GM18511 (cell line): ENCODE data around the gene MS4A4A.
"Not testable (repeated sequence)": the region's sequence is repeated elsewhere in the genome, so short reads cannot be mapped to it uniquely, and the experiment has no call there.

ENCODE experiments used
- ATAC-seq: cut with Tn5 transposase; IDR thresholded peaks from one replicate; pipeline ENCODE4 v1.9.1; 2021; ENCODE audit warnings: mild to moderate bottlenecking, moderate library complexity; ENCODE audit not compliant: unreplicated experiment

Gene MS4A4A

DNA sequence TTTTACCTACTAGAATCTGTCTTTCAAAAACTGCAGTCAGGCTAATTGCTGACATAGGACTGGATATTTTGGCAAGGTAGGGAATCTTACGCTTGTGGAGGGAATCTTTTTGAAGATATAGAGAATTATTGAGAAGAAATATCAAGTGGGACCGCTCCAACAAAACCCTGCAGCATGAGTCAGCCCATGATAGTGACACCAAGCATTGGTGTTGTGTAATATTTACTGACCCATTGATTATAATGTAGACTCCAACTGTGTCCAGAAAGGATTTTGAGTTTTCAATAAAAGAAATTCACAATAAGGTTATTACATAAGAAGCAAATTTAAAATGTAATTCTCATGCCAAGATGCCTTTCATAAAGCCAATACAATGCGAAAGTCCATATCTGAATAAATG, 20.7 kb downstream of the MS4A4A start:
- no peak for ATAC-seq

DNA sequence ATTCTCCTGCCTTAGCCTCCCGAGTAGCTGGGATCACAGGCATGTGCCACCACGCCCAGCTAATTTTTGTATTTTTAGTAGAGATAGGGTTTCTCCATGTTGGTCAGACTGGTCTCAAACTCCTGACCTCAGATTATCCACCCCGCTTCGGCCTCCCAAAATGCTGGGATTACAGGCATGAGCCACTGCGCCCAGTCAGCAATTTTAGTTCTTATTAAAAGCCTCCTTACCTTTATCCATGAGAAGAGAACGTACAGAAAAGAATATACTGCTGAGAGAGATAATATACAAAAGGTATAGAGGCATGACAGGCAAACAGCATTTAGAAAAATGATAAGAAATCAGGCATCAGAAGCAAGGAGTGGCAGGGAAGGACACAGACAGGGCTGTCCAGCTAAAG, 21.4 kb downstream of the MS4A4A start:
- not testable (repeated sequence) for ATAC-seq

GRCh38 chr11:60303661-60304060, 23.2 kb downstream of the MS4A4A start:
- no peak for ATAC-seq

- ATAC-seq, result no peak
Observed at GRCh38 chr11:60305906-60306619, 25.6 kb downstream of the MS4A4A start.

DNA sequence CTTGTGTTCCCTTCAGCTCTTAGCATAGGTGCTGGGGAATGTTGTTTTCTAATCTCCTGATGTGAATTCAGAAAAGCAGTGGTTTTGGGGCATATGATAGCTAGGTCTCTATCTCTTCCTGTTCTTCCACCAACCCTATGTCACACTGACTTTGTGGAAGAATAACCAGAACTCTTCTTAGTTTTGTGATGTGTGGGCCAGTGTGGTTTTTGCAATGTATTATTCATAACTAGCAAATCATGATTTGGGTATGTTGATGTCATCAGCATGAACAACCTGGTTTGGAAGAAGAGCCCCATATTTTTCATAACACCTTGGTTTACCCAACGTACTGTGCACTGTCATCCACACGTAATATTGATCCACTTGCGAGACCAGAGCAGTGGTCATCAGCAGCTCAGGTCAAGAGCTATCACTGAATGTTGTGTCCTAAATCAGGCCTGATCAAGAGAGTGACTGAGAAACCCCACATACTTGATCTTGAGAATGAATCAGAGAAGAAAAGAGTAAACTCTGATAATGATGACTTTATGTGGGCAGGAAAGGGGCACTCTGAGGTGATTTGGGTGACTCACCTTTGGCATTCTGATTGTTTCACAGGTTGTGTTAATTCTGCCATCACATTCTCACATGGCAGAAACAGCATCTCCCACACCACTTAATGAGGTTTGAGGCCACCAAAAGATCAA, 27.2 kb downstream of the MS4A4A start:
- ATAC-seq, result no peak

- ATAC-seq, result peak; percentile 69
Observed at GRCh38 chr11:60310407-60310998, 30.0 kb downstream of the MS4A4A start.

DNA sequence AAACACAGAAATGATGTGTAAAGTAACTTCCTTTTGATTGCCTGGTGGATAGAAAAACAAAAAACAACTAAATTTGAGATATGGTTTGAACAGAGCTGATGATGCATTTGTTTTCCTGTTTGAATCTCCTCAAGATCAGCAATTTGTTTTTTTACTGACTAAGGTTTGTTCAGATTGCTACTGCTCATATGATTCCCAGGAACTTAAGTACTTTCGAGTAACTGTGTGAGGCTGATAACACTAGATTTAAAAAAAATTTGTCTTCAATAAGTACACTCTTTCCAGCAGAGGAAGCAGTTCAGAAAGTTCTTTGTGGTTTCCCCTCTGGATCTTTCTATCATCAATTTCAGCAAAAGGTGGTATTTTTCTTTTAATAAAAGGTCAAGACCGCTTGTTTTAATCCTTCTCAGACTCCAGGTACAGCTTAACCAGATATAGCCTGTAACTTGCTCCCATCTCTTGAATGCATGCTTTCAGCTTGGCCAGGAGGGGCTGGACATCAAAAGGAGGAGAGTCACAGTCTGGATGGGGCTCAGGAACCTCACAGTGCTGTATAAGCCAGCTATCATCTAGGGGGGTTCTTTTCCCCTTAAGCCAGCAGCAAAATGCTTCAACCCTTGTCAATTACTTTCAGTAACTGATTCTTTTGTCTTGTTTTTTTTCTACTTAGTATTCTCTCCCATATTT, 34.3 kb downstream of the MS4A4A start:
- no peak for ATAC-seq

GRCh38 chr11:60315871-60316270, 35.4 kb downstream of the MS4A4A start:
- no peak for ATAC-seq

DNA sequence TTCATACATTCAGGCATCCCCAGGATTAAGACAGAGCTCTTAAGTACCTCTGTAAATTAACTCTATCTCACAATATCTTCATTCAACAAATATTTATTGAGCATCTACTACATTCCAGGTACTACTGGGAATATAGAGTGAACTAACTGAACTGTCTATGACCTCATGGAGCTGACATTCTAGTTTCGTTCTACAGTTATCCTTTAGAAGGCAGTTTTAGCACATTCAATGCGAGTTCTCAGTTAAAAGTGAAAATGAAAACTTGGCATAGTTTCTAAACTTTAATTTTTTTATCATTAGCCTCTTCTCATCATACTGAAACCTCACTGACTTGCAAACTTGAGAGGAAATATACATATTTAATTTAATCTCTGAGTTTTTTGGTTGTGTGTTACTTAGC, 35.9 kb downstream of the MS4A4A start:
- no peak for ATAC-seq

- ATAC-seq, result no peak
Observed at GRCh38 chr11:60318726-60319125, 38.3 kb downstream of the MS4A4A start.

GRCh38 chr11:60321051-60321450, 40.6 kb downstream of the MS4A4A start:
- no peak for ATAC-seq

DNA sequence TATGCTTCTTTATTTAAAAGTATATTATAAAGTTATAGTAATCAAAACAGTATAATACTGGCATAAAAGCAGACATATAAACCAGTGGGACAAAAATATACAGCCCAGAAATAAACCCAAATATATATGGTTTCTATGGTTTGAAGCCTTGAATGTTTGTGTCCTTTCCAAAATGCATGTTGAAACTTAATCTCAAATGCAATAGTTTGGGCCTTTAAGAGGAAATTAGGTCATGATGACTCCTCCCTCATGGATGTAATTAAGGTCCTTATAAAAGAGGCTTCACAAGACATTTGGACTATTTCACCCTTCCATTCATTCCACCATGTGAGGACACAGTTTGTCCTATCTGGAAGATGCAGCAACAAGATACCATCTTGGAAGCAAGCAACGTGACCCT, 46.5 kb downstream of the MS4A4A start, which contains the start of gene MS4A6E:
MS4A6E (plus strand) TSS at position 301 of the 400 bp plus-strand sequence. CDS start 7,641 bp downstream, outside the sequence.
- no peak for ATAC-seq

- no peak for ATAC-seq
Observed at GRCh38 chr11:60328460-60328859, 48.0 kb downstream of the MS4A4A start.

GRCh38 chr11:60332846-60333245, 52.4 kb downstream of the MS4A4A start:
- ATAC-seq, result no peak

- no peak for ATAC-seq
Observed at GRCh38 chr11:60334005-60334620, 53.6 kb downstream of the MS4A4A start.

DNA sequence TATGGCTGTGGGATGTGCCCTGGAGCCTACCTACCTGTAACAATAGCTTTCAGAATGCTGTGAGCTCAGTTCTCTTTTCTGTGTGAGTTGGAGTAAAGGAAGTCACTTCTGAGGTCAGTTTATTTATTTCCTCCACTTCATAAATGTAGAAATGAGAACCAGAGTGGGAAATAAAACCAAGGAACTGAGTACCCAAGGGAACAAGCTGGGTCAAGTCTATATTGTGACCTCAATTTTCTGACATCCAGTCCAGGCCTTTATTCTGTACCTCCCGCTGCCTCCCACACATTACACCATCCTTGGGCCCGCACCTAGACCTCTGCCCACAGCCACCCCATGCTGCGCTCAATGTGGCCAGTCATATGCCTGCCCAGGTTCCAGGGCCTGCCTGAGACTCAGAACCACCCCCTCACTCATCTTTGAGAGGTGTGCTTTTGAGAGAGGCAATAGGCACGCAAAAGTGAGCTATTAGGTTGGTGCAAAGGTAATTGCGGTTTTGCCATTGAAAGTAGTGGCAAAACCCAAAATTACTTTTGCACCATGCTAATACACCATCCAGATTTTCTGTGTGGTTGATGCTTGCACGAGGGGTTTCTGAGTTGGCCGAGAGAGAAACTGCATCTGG, 56.4 kb downstream of the MS4A4A start:
- no peak for ATAC-seq

- ATAC-seq, result no peak
Observed at GRCh38 chr11:60338053-60338452, 57.6 kb downstream of the MS4A4A start.

DNA sequence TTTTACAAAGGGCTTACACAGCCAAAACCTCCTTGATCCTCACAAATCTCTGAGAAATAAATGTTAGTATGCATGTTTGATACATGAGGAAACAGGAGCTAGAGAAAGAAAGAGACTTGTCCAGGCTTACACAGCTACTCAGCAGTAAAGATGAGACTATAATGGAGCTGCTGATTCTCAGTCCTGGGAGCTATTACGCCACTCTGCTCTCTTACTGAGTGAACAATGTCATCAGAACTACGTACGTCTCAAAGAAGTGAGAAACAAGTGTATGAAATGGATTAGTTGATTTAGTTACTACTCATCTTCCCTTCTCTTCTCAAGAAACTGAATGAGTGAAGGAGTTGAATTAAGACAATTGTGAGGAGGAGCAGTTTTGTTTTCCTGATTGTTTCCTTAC, 58.9 kb downstream of the MS4A4A start:
- ATAC-seq, result no peak

DNA sequence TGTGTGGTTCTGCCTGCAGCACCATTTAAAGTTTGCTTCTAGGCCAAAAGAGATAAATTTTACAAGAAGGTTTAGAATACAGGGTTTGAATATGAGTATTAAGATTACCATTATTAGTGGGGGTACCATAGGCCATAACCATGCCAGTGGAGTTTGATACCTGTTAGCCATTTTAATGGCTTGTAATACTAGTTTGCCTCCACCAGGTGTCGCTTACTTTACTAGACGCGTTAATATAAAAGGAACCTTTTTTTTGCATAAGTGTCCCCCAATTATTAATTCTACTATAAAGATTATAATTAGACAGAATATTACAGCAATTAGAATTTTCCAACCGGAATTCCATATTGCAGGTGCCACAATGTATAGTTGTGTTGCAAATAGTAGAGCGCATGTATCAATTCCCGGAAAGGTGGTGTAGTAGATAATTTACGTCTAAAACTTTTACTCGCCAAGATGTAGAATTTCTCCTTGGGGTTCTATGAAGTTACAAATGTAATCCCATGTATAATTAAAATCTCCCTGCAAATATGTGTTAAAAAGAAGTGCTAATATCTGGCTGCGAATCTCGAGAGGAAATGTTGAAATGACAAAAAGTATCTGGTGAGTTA, 62.7 kb downstream of the MS4A4A start:
- no peak for ATAC-seq

- no peak for ATAC-seq
Observed at GRCh38 chr11:60344146-60344545, 63.7 kb downstream of the MS4A4A start.
